ENCODE measurements around the gene MMP20. TPM values are rescaled to one million over a fixed set of nuclear protein-coding genes. Genes with fewer than 3 reads are reported as not detected.
A peak's percentile ranks its signal among the peaks of the same experiment; 100 is the strongest.

The MMP20 gene
- total and polyA plus RNA-seq, 5 donors from 2014 or later = not detected

DNA sequence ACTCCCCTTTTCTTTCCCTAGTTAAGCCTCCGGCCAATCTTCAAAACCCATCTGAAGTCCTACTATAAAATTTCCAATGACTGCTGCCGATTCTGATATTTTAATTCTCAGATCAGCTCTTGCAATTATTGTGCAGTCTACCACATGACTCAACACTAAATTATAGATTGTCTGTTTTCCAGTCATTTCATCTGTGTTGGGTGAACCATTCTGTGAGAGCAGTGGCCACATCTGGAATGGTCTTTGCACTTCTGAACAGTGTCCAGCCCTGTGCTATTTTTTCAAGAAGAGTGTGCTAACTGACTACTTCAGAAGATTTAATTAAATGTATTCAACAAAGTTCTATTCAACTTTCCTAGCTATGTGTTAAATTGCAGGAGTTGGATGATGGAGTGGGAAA, 47.4 kb downstream of the MMP20 start:
- ATAC-seq (ENCODE audit: low read depth in 2 of 2) = no peak
- Histone ChIP-seq H3K4me3 (ENCODE audit: low read depth, low read length) (no peak overlapping the region), H3K27me3 (ENCODE audit: control insufficient read depth, insufficient read depth, low read length) (no peaks in the 10 kb centered on the region), H3K9me3 (ENCODE audit: control insufficient read depth in 2 of 2, low read length in 2 of 2) (no peaks in the 10 kb centered on the region), H3K27ac (ENCODE audit: insufficient read depth, low read length, poor library complexity, severe bottlenecking) (no peak overlapping the region), H3K36me3 (ENCODE audit: control insufficient read depth, insufficient read depth, low read length) (no peaks in the 10 kb centered on the region), H3K4me1 (ENCODE audit: control insufficient read depth, insufficient read depth, low read length, poor library complexity, severe bottlenecking) (peaks cover 12% of the 10 kb centered on the region)
- no peak overlapping the region for H3K27ac Mint-ChIP-seq
- no peak for DNase-seq
- H3K4me1 Mint-ChIP-seq = peaks cover 20 to 29% (median 23%) of the 10 kb centered on the region in 4 donors
- H3K9me3 Mint-ChIP-seq = peaks cover 0 to 7% (median 0%) of the 10 kb centered on the region in 7 donors
- H3K4me3 Mint-ChIP-seq = no peak overlapping the region
- H3K36me3 Mint-ChIP-seq = no peaks in the 10 kb centered on the region
- H3K27me3 Mint-ChIP-seq = no peaks in the 10 kb centered on the region

GRCh38 chr11:102577182-102577581, 48.0 kb downstream of the MMP20 start:
- Mint-ChIP-seq H3K4me1 (peaks cover 20 to 29% (median 23%) of the 10 kb centered on the region in 4 donors), H3K4me3 (peak overlapping the region in 3 of 4 donors; percentile 10 to 52 (median 33)), H3K9me3 (peaks cover 0 to 8% (median 0%) of the 10 kb centered on the region in 7 donors), H3K36me3 (no peaks in the 10 kb centered on the region), H3K27me3 (peaks cover 4% of the 10 kb centered on the region), H3K27ac (no peak overlapping the region)
- DNase-seq = peak in 1 of 3 donors; percentile 43
- no peak overlapping the region for H3K27ac ChIP-seq (ENCODE audit: insufficient read depth, low read length, poor library complexity, severe bottlenecking)
- no peaks in the 10 kb centered on the region for H3K27me3 ChIP-seq (ENCODE audit: control insufficient read depth, insufficient read depth, low read length)
- peaks cover 12% of the 10 kb centered on the region for H3K4me1 ChIP-seq (ENCODE audit: control insufficient read depth, insufficient read depth, low read length, poor library complexity, severe bottlenecking)
- no peaks in the 10 kb centered on the region for H3K9me3 ChIP-seq (ENCODE audit: control insufficient read depth in 2 of 2, low read length in 2 of 2)
- peak in 1 of 2 donors; percentile 44 for ATAC-seq (ENCODE audit: low read depth in 2 of 2)
- no peaks in the 10 kb centered on the region for H3K36me3 ChIP-seq (ENCODE audit: control insufficient read depth, insufficient read depth, low read length)
- H3K4me3 ChIP-seq (ENCODE audit: low read depth, low read length) = peak overlapping the region; percentile 43

GRCh38 chr11:102576350-102576749, 48.8 kb downstream of the MMP20 start:
- H3K4me3 ChIP-seq (ENCODE audit: low read depth, low read length) = peak overlapping the region; percentile 43
- Mint-ChIP-seq H3K27me3 (peaks cover 5% of the 10 kb centered on the region), H3K4me1 (peaks cover 20 to 29% (median 23%) of the 10 kb centered on the region in 4 donors), H3K9me3 (peaks cover 0 to 10% (median 0%) of the 10 kb centered on the region in 7 donors), H3K36me3 (no peaks in the 10 kb centered on the region), H3K27ac (peak overlapping the region; percentile 33 to 57 (median 56)), H3K4me3 (peak overlapping the region in 3 of 4 donors; percentile 30 to 62 (median 50))
- no peaks in the 10 kb centered on the region for H3K36me3 ChIP-seq (ENCODE audit: control insufficient read depth, insufficient read depth, low read length)
- no peak overlapping the region for H3K27ac ChIP-seq (ENCODE audit: insufficient read depth, low read length, poor library complexity, severe bottlenecking)
- H3K9me3 ChIP-seq (ENCODE audit: control insufficient read depth in 2 of 2, low read length in 2 of 2) = no peaks in the 10 kb centered on the region
- DNase-seq (peak in 2 of 3 donors; percentile 30 to 66), ATAC-seq (ENCODE audit: low read depth in 2 of 2) (peak; percentile 70 to 71)
- peaks cover 1% of the 10 kb centered on the region for H3K27me3 ChIP-seq (ENCODE audit: control insufficient read depth, insufficient read depth, low read length)
- H3K4me1 ChIP-seq (ENCODE audit: control insufficient read depth, insufficient read depth, low read length, poor library complexity, severe bottlenecking) = peaks cover 12% of the 10 kb centered on the region

GRCh38 chr11:102575012-102575411, 50.1 kb downstream of the MMP20 start:
- DNase-seq = no peak
- Mint-ChIP-seq H3K4me1 (peaks cover 19 to 25% (median 20%) of the 10 kb centered on the region in 4 donors), H3K27me3 (peaks cover 5% of the 10 kb centered on the region)

DNA sequence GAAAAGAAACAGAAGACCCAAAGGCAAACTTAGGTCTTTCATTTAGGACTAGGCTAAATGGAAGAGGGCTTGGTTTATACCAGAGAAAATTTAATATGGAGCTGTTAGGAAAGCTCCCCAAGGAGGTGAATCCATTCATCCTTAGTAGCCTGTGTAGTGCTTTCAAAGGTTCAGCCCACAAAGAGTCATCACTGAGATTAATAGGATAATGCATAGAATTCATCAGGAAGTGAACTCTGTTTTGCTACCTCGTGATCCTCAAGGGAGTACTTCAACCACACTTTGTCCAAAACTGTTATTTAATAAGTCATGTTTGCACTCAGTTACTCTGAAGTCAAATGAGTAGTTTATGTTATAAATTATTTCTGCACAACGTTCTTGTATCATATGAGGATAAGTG, 51.3 kb downstream of the MMP20 start:
- DNase-seq = no peak
- H3K36me3 ChIP-seq (ENCODE audit: control insufficient read depth, insufficient read depth, low read length) = no peaks in the 10 kb centered on the region
- no peak overlapping the region for H3K27ac ChIP-seq (ENCODE audit: insufficient read depth, low read length, poor library complexity, severe bottlenecking)
- peaks cover 0 to 12% (median 4%) of the 10 kb centered on the region in 7 donors for H3K9me3 Mint-ChIP-seq
- H3K4me3 Mint-ChIP-seq = no peak overlapping the region
- H3K27me3 ChIP-seq (ENCODE audit: control insufficient read depth, insufficient read depth, low read length) = peaks cover 1% of the 10 kb centered on the region
- peaks cover 5% of the 10 kb centered on the region for H3K27me3 Mint-ChIP-seq
- H3K4me1 ChIP-seq (ENCODE audit: control insufficient read depth, insufficient read depth, low read length, poor library complexity, severe bottlenecking) = peaks cover 12% of the 10 kb centered on the region
- ATAC-seq (ENCODE audit: low read depth in 2 of 2) = no peak
- no peak overlapping the region for H3K27ac Mint-ChIP-seq
- H3K36me3 Mint-ChIP-seq = no peaks in the 10 kb centered on the region
- H3K4me3 ChIP-seq (ENCODE audit: low read depth, low read length) = no peak overlapping the region
- H3K9me3 ChIP-seq (ENCODE audit: control insufficient read depth in 2 of 2, low read length in 2 of 2) = no peaks in the 10 kb centered on the region
- peaks cover 18 to 25% (median 20%) of the 10 kb centered on the region in 4 donors for H3K4me1 Mint-ChIP-seq

More at GRCh38 chr11:102575012-102575411, 50.1 kb downstream of the MMP20 start:
- Histone ChIP-seq H3K9me3 (ENCODE audit: control insufficient read depth in 2 of 2, low read length in 2 of 2) (no peaks in the 10 kb centered on the region), H3K27ac (ENCODE audit: insufficient read depth, low read length, poor library complexity, severe bottlenecking) (no peak overlapping the region), H3K36me3 (ENCODE audit: control insufficient read depth, insufficient read depth, low read length) (no peaks in the 10 kb centered on the region), H3K27me3 (ENCODE audit: control insufficient read depth, insufficient read depth, low read length) (peaks cover 1% of the 10 kb centered on the region), H3K4me1 (ENCODE audit: control insufficient read depth, insufficient read depth, low read length, poor library complexity, severe bottlenecking) (peaks cover 12% of the 10 kb centered on the region), H3K4me3 (ENCODE audit: low read depth, low read length) (no peak overlapping the region)
- ATAC-seq (ENCODE audit: low read depth in 2 of 2) = no peak
- Mint-ChIP-seq H3K4me3 (no peak overlapping the region), H3K36me3 (no peaks in the 10 kb centered on the region), H3K27ac (no peak overlapping the region), H3K9me3 (peaks cover 0 to 10% (median 1%) of the 10 kb centered on the region in 7 donors)

DNA sequence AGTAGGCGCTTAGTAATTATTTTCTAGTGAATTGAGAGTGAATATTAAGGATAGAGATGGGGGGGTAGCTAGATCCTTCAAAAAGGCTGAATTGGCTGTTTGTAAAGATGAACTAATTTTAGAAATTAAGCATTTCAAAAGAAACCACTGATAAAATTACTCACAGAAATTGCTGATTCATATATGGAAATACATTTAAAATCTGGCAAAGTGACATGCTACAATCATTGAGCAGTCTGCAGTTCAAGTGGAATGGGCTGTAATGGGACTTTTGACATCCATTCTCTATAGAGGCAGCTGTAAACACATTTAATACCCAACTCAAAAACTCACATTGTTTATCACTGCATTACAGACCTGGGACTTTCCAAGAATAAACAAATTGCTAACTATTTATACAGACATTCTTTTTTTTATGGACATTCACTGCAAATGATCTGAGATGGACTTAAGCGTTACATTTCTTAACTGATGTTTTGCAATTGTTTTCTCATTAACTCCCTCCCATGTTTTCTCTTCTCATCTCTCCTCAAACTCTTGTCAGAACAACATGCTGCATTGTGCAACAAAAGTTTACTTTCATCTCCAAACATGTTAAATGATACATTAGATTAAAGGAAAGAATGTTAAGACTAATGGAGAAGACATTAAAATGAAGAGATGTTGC, 52.4 kb downstream of the MMP20 start:
- Mint-ChIP-seq H3K4me1 (peaks cover 18 to 22% (median 20%) of the 10 kb centered on the region in 4 donors), H3K9me3 (peaks cover 0 to 16% (median 5%) of the 10 kb centered on the region in 7 donors), H3K4me3 (no peak overlapping the region), H3K27me3 (peaks cover 5% of the 10 kb centered on the region), H3K36me3 (no peaks in the 10 kb centered on the region), H3K27ac (no peak overlapping the region)
- H3K4me3 ChIP-seq (ENCODE audit: low read depth, low read length) = no peak overlapping the region
- no peak overlapping the region for H3K27ac ChIP-seq (ENCODE audit: insufficient read depth, low read length, poor library complexity, severe bottlenecking)
- H3K9me3 ChIP-seq (ENCODE audit: control insufficient read depth in 2 of 2, low read length in 2 of 2) = no peaks in the 10 kb centered on the region
- H3K36me3 ChIP-seq (ENCODE audit: control insufficient read depth, insufficient read depth, low read length) = no peaks in the 10 kb centered on the region
- ATAC-seq (ENCODE audit: low read depth in 2 of 2) (no peak), DNase-seq (no peak)
- H3K27me3 ChIP-seq (ENCODE audit: control insufficient read depth, insufficient read depth, low read length) = peaks cover 1% of the 10 kb centered on the region
- peaks cover 12% of the 10 kb centered on the region for H3K4me1 ChIP-seq (ENCODE audit: control insufficient read depth, insufficient read depth, low read length, poor library complexity, severe bottlenecking)

DNA sequence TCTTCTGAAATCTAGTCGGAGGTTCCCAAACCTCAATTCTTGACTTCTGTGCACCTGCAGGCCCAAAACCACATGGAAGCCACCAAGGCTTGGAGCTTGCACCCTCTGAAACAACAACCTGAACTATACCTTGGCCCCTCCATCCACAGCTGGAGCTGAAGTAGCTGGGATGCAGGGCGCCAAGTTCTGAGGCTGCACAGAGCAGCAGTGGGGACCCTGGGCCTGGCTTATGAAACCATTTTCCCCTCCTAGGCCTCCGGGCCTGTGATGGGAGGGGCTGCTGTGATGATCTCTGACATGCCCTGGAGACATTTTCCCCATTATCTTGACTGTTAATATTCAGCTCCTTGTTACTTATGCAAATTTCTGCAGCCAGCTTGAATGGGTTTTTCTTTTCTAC, 56.3 kb downstream of the MMP20 start:
- H3K9me3 Mint-ChIP-seq = peaks cover 1 to 22% (median 9%) of the 10 kb centered on the region in 7 donors
- peaks cover 21% of the 10 kb centered on the region for H3K27me3 Mint-ChIP-seq
- H3K36me3 Mint-ChIP-seq = peaks cover 4% of the 10 kb centered on the region
- H3K9me3 ChIP-seq (ENCODE audit: control insufficient read depth in 2 of 2, low read length in 2 of 2) = peaks cover 0 to 5% of the 10 kb centered on the region in 2 experiments
- no peak for ATAC-seq (ENCODE audit: low read depth in 2 of 2)
- peaks cover 5% of the 10 kb centered on the region for H3K27me3 ChIP-seq (ENCODE audit: control insufficient read depth, insufficient read depth, low read length)
- H3K4me1 ChIP-seq (ENCODE audit: control insufficient read depth, insufficient read depth, low read length, poor library complexity, severe bottlenecking) = no peaks in the 10 kb centered on the region
- H3K36me3 ChIP-seq (ENCODE audit: control insufficient read depth, insufficient read depth, low read length) = no peaks in the 10 kb centered on the region
- no peak overlapping the region for H3K27ac Mint-ChIP-seq
- no peak for DNase-seq
- no peak overlapping the region for H3K4me3 ChIP-seq (ENCODE audit: low read depth, low read length)
- peaks cover 0 to 3% (median 0%) of the 10 kb centered on the region in 4 donors for H3K4me1 Mint-ChIP-seq
- no peak overlapping the region for H3K27ac ChIP-seq (ENCODE audit: insufficient read depth, low read length, poor library complexity, severe bottlenecking)
- no peak overlapping the region for H3K4me3 Mint-ChIP-seq

- peaks cover 4% of the 10 kb centered on the region for H3K36me3 Mint-ChIP-seq
- peaks cover 22% of the 10 kb centered on the region for H3K27me3 Mint-ChIP-seq
- Histone ChIP-seq H3K27me3 (ENCODE audit: control insufficient read depth, insufficient read depth, low read length) (peaks cover 6% of the 10 kb centered on the region), H3K4me1 (ENCODE audit: control insufficient read depth, insufficient read depth, low read length, poor library complexity, severe bottlenecking) (peaks cover 7% of the 10 kb centered on the region), H3K9me3 (ENCODE audit: control insufficient read depth in 2 of 2, low read length in 2 of 2) (peaks cover 0 to 5% of the 10 kb centered on the region in 2 experiments), H3K4me3 (ENCODE audit: low read depth, low read length) (no peak overlapping the region), H3K36me3 (ENCODE audit: control insufficient read depth, insufficient read depth, low read length) (no peaks in the 10 kb centered on the region), H3K27ac (ENCODE audit: insufficient read depth, low read length, poor library complexity, severe bottlenecking) (no peak overlapping the region)
- H3K4me3 Mint-ChIP-seq = no peak overlapping the region
- no peak for DNase-seq
- peaks cover 10 to 25% (median 14%) of the 10 kb centered on the region in 4 donors for H3K4me1 Mint-ChIP-seq
- peaks cover 0 to 22% (median 9%) of the 10 kb centered on the region in 7 donors for H3K9me3 Mint-ChIP-seq
- no peak overlapping the region for H3K27ac Mint-ChIP-seq
- no peak for ATAC-seq (ENCODE audit: low read depth in 2 of 2)
These were observed 59.0 kb downstream of the MMP20 start for GRCh38 chr11:102566112-102566511.

Measured in CD4-positive, CD25-positive, alpha-beta regulatory T cell (primary cell).